SK-N-SH treated with all-trans-retinoic acid at 6 μM for 48 hours (cell line): ENCODE results near the gene APOA4.

ENCODE experiments used
- ATAC-seq: fragments of 200-7000 bp; cut with Tn5 transposase; 3 replicates; pipeline ENCODE4 v1.9.1; 2020; ENCODE audit warnings: mild to moderate bottlenecking, moderate library complexity
- BACH2 ChIP-seq: fragments of 250-450 bp; sonication (Bioruptor Pico); IDR thresholded peaks from 2 replicates; pipeline ENCODE4 v1.9.0; 2021; ENCODE audit warnings: mild to moderate bottlenecking, borderline replicate concordance
- ESRRG ChIP-seq: fragments of 250-450 bp; sonication (Bioruptor Pico); IDR thresholded peaks from 2 replicates; pipeline ENCODE4 v1.6.1; 2021; ENCODE audit warnings: mild to moderate bottlenecking
- OSR1 ChIP-seq: fragments of 250-450 bp; sonication (Bioruptor Pico); IDR thresholded peaks from 2 replicates; pipeline ENCODE4 v1.8.0; 2022; ENCODE audit warnings: moderate library complexity, mild to moderate bottlenecking, inconsistent platforms
- POU6F1 ChIP-seq: fragments of 250-450 bp; sonication (Bioruptor Pico); IDR thresholded peaks from 2 replicates; pipeline ENCODE4 v1.8.0; 2021; ENCODE audit warnings: low read depth, mild to moderate bottlenecking, moderate library complexity, borderline replicate concordance
- RARB ChIP-seq: fragments of 250-450 bp; sonication (Bioruptor Pico); IDR thresholded peaks from 2 replicates; pipeline ENCODE4 v1.8.0; 2021; ENCODE audit warnings: mild to moderate bottlenecking, moderate library complexity
- SNAI2 ChIP-seq: fragments of 250-450 bp; sonication (Bioruptor Pico); IDR thresholded peaks from 2 replicates; pipeline ENCODE4 v1.5.0; 2020; ENCODE audit warnings: mild to moderate bottlenecking, moderate library complexity
- TCF4 ChIP-seq: fragments of 250-450 bp; sonication (Bioruptor Pico); IDR thresholded peaks from 2 replicates; pipeline ENCODE4 v1.8.0; 2021; ENCODE audit warnings: mild to moderate bottlenecking, moderate library complexity, borderline replicate concordance
- TOX ChIP-seq: fragments of 250-450 bp; sonication (Bioruptor Pico); IDR thresholded peaks from 2 replicates; pipeline ENCODE4 v1.8.0; 2021; ENCODE audit warnings: mild to moderate bottlenecking, moderate library complexity, borderline replicate concordance
- TSHZ2 ChIP-seq: fragments of 250-450 bp; sonication (Bioruptor Pico); IDR thresholded peaks from 2 replicates; pipeline ENCODE4 v1.5.0; 2020; ENCODE audit warnings: mild to moderate bottlenecking, moderate library complexity
- ZFP3 ChIP-seq: fragments of 250-450 bp; sonication (Bioruptor Pico); IDR thresholded peaks from 2 replicates; pipeline ENCODE4 v1.5.0; 2020; ENCODE audit warnings: mild to moderate bottlenecking, moderate library complexity
- ZFP30 ChIP-seq: fragments of 450-650 bp; formaldehyde crosslinking; IDR thresholded peaks from 2 replicates; pipeline ENCODE4 v1.5.0; 2022; ENCODE audit warnings: mild to moderate bottlenecking, moderate library complexity
- ZNF70 ChIP-seq: fragments of 450-650 bp; formaldehyde crosslinking; IDR thresholded peaks from 2 replicates; pipeline ENCODE4 v1.5.0; 2020; ENCODE audit warnings: mild to moderate bottlenecking, moderate library complexity
- ZNF8 ChIP-seq: fragments of 450-650 bp; formaldehyde crosslinking; IDR thresholded peaks from 2 replicates; pipeline ENCODE4 v1.5.0; 2020; ENCODE audit warnings: mild to moderate bottlenecking, moderate library complexity
- TF ChIP-seq, protein P1 (sequence below): fragments of 250-450 bp; sonication (Bioruptor Pico); IDR thresholded peaks from 2 replicates; pipeline ENCODE4 v1.5.1; 2020; ENCODE audit warnings: low read depth, mild to moderate bottlenecking, moderate library complexity
- TF ChIP-seq, protein P2 (sequence below): fragments of 250-450 bp; sonication (Bioruptor Pico); IDR thresholded peaks from 2 replicates; pipeline ENCODE4 v1.8.0; 2020; ENCODE audit warnings: mild to moderate bottlenecking, moderate library complexity, borderline replicate concordance
- TF ChIP-seq, protein P3 (sequence below): fragments of 250-450 bp; sonication (Bioruptor Pico); IDR thresholded peaks from 2 replicates; pipeline ENCODE4 v1.5.1; 2021; ENCODE audit warnings: mild to moderate bottlenecking, moderate library complexity

Gene APOA4

DNA sequence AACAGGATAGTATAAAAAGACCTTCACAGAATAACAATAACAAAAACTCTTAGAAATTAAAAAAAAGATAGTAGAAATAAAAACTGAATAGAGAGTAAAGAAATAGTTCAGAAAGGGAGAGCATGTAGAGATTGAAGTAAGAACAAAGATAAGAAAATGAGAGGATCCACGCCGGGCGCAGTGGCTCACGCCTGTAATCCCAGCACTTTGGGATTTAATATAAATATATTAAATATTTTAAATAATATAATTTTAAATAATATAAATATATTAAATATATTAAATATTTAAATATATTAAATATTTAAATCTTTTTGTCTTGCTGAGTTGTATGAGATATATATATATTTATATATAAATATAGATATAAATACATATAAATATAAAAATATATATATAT, 11.0 kb downstream of the APOA4 start:
- TF ChIP-seq TSHZ2 = no peak
- TF ChIP-seq TOX (CRISPR knock-in tag) = no peak
- no peak for TF ChIP-seq POU6F1 (CRISPR knock-in tag)
- TF ChIP-seq, protein P1, sequence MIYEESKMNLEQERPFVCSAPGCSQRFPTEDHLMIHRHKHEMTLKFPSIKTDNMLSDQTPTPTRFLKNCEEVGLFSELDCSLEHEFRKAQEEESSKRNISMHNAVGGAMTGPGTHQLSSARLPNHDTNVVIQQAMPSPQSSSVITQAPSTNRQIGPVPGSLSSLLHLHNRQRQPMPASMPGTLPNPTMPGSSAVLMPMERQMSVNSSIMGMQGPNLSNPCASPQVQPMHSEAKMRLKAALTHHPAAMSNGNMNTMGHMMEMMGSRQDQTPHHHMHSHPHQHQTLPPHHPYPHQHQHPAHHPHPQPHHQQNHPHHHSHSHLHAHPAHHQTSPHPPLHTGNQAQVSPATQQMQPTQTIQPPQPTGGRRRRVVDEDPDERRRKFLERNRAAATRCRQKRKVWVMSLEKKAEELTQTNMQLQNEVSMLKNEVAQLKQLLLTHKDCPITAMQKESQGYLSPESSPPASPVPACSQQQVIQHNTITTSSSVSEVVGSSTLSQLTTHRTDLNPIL (CRISPR knock-in tag) = no peak
- TF ChIP-seq, protein P2, sequence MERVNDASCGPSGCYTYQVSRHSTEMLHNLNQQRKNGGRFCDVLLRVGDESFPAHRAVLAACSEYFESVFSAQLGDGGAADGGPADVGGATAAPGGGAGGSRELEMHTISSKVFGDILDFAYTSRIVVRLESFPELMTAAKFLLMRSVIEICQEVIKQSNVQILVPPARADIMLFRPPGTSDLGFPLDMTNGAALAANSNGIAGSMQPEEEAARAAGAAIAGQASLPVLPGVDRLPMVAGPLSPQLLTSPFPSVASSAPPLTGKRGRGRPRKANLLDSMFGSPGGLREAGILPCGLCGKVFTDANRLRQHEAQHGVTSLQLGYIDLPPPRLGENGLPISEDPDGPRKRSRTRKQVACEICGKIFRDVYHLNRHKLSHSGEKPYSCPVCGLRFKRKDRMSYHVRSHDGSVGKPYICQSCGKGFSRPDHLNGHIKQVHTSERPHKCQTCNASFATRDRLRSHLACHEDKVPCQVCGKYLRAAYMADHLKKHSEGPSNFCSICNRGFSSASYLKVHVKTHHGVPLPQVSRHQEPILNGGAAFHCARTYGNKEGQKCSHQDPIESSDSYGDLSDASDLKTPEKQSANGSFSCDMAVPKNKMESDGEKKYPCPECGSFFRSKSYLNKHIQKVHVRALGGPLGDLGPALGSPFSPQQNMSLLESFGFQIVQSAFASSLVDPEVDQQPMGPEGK (CRISPR knock-in tag) = no peak
- no peak for TF ChIP-seq ZNF70
- TF ChIP-seq RARB = no peak
- TF ChIP-seq TCF4 = no peak
- TF ChIP-seq ZFP3 (CRISPR knock-in tag) = no peak
- no peak for TF ChIP-seq ZFP30 (CRISPR knock-in tag)
- no peak for ATAC-seq

DNA sequence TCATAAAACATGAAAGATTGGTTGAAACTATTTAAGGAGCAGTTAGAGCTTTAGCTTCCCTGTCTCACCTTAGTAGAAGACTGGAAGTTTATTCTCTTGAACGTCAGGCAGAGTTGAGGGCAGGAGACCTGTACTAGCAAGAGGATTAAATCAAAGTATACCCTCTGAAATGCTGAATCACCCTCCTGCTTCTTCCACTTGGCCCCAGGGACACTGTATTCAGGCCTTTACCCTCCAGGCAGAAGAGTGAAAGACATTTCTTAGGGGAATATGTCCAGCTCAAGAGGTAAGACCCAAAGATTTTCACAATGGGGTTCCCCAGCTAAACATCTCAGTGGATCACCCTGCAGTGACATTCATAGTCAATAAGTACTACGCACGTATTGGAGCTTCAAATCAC, 11.9 kb downstream of the APOA4 start:
- ATAC-seq = no peak
- TF ChIP-seq ZFP3 (CRISPR knock-in tag) (no peak), POU6F1 (CRISPR knock-in tag) (no peak), TSHZ2 (no peak), ZFP30 (CRISPR knock-in tag) (no peak), ESRRG (CRISPR knock-in tag) (no peak), ZNF70 (no peak), TCF4 (no peak), ZNF8 (CRISPR knock-in tag) (no peak), BACH2 (CRISPR knock-in tag) (no peak), OSR1 (CRISPR knock-in tag) (no peak), RARB (no peak), SNAI2 (CRISPR knock-in tag) (no peak)
- TF ChIP-seq, protein P1 (CRISPR knock-in tag) = no peak
- TF ChIP-seq, protein P2 (CRISPR knock-in tag) = no peak
- TF ChIP-seq, protein P3, sequence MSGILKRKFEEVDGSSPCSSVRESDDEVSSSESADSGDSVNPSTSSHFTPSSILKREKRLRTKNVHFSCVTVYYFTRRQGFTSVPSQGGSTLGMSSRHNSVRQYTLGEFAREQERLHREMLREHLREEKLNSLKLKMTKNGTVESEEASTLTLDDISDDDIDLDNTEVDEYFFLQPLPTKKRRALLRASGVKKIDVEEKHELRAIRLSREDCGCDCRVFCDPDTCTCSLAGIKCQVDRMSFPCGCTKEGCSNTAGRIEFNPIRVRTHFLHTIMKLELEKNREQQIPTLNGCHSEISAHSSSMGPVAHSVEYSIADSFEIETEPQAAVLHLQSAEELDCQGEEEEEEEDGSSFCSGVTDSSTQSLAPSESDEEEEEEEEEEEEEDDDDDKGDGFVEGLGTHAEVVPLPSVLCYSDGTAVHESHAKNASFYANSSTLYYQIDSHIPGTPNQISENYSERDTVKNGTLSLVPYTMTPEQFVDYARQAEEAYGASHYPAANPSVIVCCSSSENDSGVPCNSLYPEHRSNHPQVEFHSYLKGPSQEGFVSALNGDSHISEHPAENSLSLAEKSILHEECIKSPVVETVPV (CRISPR knock-in tag) = no peak
- TF ChIP-seq, all 23 proteins: peak for 0
